ENCODE measurements around the gene GPC5.

The GPC5 gene

DNA sequence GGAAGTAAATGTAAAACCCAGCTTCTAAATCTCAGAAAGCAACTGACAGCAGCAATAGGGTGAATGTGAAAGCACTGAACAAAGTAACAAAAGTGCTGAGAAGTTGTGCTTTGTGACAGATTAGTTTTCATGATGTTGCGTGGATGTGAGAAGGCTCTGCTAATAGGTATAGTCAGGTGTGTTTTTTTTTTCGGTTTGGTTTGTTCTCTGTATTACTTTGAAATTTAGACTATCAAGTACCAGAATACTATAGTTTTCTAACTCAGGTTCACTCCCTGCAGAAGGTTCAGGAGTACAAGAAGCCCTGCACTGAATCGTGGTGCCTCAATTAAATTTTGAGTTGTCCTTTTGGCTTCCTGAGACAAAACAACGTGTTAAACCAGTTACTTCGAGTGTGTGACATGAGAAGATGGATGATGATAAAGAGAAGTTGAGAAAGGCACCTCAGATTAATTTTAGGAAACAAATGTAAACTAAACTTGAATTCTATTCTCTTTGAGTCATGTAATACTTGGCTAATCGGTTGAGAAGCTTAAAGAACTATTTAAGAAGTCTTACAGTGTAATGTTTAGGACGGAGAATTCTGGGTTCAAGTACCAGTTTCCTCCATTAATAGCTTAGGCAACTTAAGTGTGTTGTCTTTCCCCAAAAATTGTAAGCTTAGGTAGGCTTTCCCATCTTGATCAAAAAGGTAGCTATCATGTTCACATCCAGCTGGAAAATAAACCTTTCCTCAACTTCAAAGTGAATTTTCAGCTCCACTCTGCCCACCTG, 40.6 kb upstream of the GPC5 start:
- Histone ChIP-seq H3K9me3 (no peaks in the 10 kb centered on the region), H3K4me3 (no peak overlapping the region), H3K27ac (no peak overlapping the region), H3K4me1 (peaks cover 0 to 39% (median 7%) of the 10 kb centered on the region in 4 donors), H3K36me3 (peaks cover 0 to 39% (median 16%) of the 10 kb centered on the region in 3 donors), H3K27me3 (no peaks in the 10 kb centered on the region)
- TF ChIP-seq, protein P1, sequence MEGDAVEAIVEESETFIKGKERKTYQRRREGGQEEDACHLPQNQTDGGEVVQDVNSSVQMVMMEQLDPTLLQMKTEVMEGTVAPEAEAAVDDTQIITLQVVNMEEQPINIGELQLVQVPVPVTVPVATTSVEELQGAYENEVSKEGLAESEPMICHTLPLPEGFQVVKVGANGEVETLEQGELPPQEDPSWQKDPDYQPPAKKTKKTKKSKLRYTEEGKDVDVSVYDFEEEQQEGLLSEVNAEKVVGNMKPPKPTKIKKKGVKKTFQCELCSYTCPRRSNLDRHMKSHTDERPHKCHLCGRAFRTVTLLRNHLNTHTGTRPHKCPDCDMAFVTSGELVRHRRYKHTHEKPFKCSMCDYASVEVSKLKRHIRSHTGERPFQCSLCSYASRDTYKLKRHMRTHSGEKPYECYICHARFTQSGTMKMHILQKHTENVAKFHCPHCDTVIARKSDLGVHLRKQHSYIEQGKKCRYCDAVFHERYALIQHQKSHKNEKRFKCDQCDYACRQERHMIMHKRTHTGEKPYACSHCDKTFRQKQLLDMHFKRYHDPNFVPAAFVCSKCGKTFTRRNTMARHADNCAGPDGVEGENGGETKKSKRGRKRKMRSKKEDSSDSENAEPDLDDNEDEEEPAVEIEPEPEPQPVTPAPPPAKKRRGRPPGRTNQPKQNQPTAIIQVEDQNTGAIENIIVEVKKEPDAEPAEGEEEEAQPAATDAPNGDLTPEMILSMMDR (IDR thresholded peaks at IDR 0.05), result no peak
- intact Hi-C loops (cut with DNase I; ENCODE audit: low total_unique reads), result no loop called here
- no peak for DNase-seq

DNA sequence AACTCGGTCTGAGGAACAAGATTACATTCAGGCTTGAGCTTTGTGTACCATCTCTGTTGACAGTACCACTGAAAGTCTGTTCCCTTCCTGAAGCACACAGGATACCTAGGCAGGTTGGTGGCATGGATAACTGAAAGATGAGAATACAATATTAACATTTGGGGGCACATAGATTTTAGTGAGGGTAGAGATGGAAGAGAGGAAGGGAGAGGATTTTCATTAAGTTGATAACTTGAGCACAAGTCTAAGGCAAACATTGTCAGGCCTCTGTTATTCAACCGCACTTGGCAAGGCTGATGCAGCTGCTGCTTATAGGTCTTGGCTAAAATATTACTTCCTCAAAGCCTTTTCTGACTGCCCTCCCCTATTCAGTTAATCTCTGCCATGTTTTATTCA, 40.0 kb upstream of the GPC5 start:
- peaks cover 0 to 33% (median 7%) of the 10 kb centered on the region in 4 donors for H3K4me1 ChIP-seq
- H3K27ac ChIP-seq, result no peak overlapping the region
- H3K27me3 ChIP-seq, result no peaks in the 10 kb centered on the region
- no peak for DNase-seq
- intact Hi-C loops (cut with DNase I; ENCODE audit: low total_unique reads), result no loop called here
- TF ChIP-seq, protein P1 (IDR thresholded peaks at IDR 0.05), result no peak
- H3K9me3 ChIP-seq, result no peaks in the 10 kb centered on the region
- peaks cover 0 to 36% (median 16%) of the 10 kb centered on the region in 3 donors for H3K36me3 ChIP-seq
- no peak overlapping the region for H3K4me3 ChIP-seq

DNA sequence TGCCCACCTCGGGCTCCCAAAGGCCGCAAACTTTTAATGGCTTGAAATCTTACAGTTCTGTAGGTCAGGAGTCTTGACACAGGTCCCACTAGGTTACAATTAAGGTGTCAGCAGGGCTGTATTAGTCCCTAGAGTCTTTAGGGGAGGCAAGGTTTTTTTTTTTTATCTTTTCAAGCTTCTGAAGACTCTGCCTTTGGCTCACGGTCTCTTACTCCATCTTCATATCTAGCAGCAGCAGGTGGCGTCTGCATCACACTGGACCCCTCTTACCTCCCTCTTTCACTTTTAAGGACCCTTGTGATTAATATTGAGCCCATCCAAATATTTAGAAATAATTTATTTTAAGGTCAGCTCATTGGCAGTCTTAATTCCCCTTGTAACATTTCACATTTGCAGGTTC, 39.3 kb upstream of the GPC5 start:
- Histone ChIP-seq H3K36me3 (peaks cover 0 to 29% (median 13%) of the 10 kb centered on the region in 3 donors), H3K9me3 (no peaks in the 10 kb centered on the region), H3K4me1 (peaks cover 0 to 26% (median 3%) of the 10 kb centered on the region in 4 donors), H3K4me3 (no peak overlapping the region), H3K27ac (no peak overlapping the region), H3K27me3 (no peaks in the 10 kb centered on the region)
- TF ChIP-seq, protein P1 (IDR thresholded peaks at IDR 0.05), result no peak
- intact Hi-C loops (cut with DNase I; ENCODE audit: low total_unique reads), result no loop called here
- DNase-seq, result no peak

DNA sequence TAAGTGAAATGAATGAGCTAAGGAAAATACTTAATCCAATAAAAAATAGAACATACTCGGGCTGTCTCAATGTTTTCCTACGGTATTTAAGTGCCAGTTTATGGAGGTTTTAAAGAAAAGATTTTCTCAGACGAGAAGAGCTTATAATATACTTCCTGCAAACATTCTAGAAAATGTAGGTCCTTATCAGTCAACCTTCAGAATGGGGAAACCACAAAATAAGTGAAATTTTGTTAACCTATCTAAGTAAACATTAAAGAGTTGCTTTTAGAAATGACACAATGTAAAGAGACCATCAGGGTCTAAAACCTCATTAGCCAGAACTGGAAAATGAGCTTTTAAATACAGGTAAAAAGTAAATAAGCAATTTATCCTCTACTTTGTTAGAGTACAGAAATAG, 38.8 kb upstream of the GPC5 start:
- H3K27ac ChIP-seq, result no peak overlapping the region
- H3K4me1 ChIP-seq, result peaks cover 0 to 21% (median 3%) of the 10 kb centered on the region in 4 donors
- no peak overlapping the region for H3K4me3 ChIP-seq
- intact Hi-C loops (cut with DNase I; ENCODE audit: low total_unique reads), result no loop called here
- no peaks in the 10 kb centered on the region for H3K27me3 ChIP-seq
- peaks cover 0 to 24% (median 8%) of the 10 kb centered on the region in 3 donors for H3K36me3 ChIP-seq
- DNase-seq, result no peak
- H3K9me3 ChIP-seq, result no peaks in the 10 kb centered on the region
- TF ChIP-seq, protein P1 (IDR thresholded peaks at IDR 0.05), result no peak

DNA sequence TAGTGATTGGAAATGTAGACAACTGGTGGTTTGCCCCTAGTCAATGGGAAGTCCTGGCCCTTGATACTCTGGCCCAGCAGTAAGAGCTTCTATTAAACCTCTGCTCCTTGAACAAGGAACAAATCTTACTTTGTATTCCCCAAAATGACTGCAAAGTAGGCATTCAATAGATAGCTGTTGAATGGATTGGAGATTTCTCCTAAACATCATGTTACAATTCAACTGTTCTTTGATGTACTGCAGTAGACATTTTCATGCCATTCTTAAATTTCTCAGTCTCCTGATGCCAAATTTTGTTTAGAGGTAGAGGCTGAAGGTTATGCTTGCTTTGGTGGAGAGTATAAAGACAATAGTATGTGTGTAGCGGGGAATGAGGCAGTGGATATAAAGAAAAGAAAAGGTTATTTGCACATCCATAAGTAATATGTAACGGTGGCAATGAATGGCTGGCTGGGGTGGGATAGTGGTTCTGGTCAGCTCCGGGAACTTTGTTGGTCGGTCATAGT, 38.1 kb upstream of the GPC5 start:
- Histone ChIP-seq H3K4me1 (peaks cover 0 to 21% (median 3%) of the 10 kb centered on the region in 4 donors), H3K27ac (no peak overlapping the region), H3K4me3 (no peak overlapping the region), H3K27me3 (no peaks in the 10 kb centered on the region), H3K9me3 (no peaks in the 10 kb centered on the region), H3K36me3 (peaks cover 0 to 20% (median 1%) of the 10 kb centered on the region in 3 donors)
- DNase-seq, result no peak
- intact Hi-C loops (cut with DNase I; ENCODE audit: low total_unique reads), result no loop called here
- TF ChIP-seq, protein P1 (IDR thresholded peaks at IDR 0.05), result no peak

Data from tibial artery (tissue), 4 donors.